ENCODE measurements around the gene MAGIX.

DNA sequence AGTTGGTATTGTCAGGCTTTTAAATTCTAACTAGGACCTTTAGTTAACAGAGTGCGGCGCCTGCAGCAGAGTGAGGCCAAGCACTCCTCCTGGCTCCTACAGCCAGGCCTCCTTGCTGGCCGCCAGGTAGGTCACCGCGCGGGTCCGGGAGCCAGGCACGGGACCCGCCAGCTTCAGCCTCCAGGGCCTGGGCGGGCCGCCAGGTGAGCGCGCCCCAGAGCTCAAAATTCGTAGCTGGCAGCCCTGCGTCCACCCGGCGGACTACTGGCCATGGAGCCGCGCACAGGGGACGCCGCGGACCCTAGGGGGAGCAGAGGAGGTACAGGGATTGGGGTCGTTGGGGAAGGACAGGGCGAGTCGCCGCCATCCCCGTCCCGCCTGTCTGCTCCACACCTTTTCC, at the start of gene MAGIX:
- TF ChIP-seq POLR2A (IDR thresholded peaks at IDR 0.05; ENCODE audit: low read length) (no peak), GATA1 (IDR thresholded peaks at IDR 0.05; ENCODE audit: low read depth, low read length) (no peak)

All from erythroblast (primary cell).